ENCODE data around the gene HOATZ.
A peak's percentile ranks its signal among the peaks of the same experiment; 100 is the strongest.

Gene HOATZ

DNA sequence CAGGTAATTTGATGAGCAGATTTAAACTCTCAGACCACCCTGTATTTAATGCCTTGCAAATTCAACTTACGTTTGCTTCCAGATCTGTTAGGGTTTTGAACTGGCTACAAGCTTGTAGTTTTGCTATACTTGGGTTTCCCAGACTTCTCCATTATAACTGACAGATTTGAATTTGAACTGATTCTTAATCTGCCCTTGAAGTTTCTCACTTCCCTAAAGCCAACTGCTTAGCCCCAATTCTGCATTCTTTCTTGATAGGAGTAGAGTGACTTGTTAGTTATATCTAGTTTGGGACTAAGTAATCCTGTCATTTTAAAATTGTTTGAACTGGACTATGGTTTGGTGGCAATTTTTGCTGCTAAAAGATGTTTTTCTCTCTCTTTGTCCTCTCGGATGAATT is 35.7 kb downstream of the HOATZ start:
- no peak for DNase-seq

DNA sequence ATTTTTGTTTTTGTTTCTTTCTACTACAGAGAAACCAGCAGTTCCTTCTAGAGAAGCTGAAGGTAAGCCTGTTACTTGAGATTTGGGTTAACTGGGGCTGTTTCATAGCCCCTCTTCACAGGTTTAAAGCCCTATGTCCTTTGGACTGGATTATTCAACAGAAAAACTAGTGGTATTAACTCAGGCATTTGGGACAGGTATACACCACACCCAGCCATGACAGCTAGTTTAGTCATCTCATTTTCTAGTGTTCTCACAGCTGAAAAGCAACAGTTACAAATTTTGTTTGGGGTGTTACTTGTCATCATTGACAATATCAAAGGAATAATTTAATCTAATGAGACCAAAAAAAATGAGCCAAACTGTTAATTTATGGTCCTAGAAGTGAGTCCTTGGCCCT is 40.0 kb downstream of the HOATZ start:
- no peak for DNase-seq

GRCh38 chr11:111555255-111555654 is 40.7 kb downstream of the HOATZ start:
- DNase-seq, result peak; percentile 64

- peak; percentile 99 for DNase-seq
Measured at GRCh38 chr11:111557425-111558111, 43.0 kb downstream of the HOATZ start.

DNA sequence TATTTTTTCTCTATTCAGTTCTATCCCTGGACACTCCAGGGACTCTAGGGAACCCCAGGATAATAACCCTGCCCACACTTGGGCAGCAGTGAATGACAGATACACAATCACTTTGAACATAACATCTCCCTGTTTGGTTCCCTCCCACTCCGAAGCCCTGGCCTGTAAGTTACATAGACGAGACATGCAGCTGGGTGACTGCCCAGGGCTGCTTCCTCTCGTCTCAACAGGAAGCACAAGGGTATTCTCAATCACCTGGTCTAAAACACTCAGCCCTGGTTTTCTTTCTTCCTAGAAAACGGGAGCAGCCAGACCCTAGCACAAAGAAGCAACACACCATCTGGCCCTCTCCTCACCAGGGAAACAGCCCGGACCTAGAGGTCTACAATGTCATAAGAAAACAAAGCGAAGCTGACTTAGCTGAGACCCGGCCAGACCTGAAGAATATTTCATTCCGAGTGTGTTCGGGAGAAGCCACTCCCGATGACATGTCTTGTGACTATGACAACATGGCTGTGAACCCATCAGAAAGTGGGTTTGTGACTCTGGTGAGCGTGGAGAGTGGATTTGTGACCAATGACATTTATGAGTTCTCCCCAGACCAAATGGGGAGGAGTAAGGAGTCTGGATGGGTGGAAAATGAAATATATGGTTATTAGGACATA is 45.4 kb downstream of the HOATZ start:
- no peak for DNase-seq

GRCh38 chr11:111560800-111561199 is 46.2 kb downstream of the HOATZ start:
- DNase-seq, result no peak

DNA sequence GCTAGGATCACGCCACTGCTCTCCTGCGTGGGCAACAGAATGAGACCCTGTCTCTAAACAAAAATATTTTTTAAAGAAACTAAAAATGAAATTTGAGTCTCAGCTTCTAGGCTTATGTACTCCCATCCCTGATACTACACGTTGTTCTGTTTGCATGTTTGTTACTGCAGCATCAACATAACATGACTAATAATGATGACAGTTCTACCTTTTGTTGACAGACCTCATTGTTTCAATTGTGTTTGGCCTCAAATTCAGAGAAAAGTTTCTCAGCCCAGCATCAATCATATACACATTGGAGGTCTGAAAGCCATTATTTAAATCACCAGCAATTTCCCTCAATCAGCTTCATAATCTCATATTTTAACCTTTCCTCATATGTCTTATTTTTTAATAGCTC is 46.7 kb downstream of the HOATZ start:
- no peak for DNase-seq

GRCh38 chr11:111561791-111562325 is 47.3 kb downstream of the HOATZ start:
- DNase-seq, result peak; percentile 89

GRCh38 chr11:111562692-111563389 is 48.3 kb downstream of the HOATZ start:
- no peak for DNase-seq

DNA sequence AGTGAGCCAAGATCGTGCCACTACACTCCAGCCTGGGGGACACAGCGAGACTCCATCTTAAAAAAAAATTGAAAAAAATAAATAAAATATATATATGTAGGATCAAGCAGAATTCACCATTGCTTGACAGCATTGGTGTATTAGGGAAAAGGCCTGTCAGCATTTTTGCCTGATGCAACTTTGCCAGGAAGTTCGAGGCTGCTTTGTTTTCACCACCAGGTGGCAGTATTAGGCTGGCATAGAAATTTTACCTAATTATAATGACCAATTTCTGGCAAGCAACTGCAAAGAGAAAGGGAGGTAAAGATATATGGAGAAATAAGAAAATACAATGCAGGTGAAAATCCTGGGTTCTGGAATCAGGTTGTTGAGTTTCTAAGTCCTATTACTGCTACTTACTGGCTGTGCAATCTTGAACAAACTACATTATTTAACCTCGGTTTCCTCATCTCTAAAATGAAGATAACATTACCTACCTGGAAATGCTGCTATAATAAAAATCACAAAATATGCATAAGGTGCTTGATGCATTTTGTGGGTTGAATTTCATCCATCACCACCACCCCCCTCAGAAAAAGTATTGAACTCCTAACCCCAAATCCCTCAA is 50.6 kb downstream of the HOATZ start:
- peak; percentile 50 for DNase-seq

GRCh38 chr11:111566324-111566723 is 51.7 kb downstream of the HOATZ start:
- no peak for DNase-seq

GRCh38 chr11:111569476-111569875 is 54.9 kb downstream of the HOATZ start:
- DNase-seq, result no peak

- no peak for DNase-seq
Measured at GRCh38 chr11:111570796-111571195, 56.2 kb downstream of the HOATZ start.

GRCh38 chr11:111571829-111572501 is 57.4 kb downstream of the HOATZ start:
- DNase-seq, result no peak

- no peak for DNase-seq
Measured at GRCh38 chr11:111572581-111572980, 58.0 kb downstream of the HOATZ start.

DNA sequence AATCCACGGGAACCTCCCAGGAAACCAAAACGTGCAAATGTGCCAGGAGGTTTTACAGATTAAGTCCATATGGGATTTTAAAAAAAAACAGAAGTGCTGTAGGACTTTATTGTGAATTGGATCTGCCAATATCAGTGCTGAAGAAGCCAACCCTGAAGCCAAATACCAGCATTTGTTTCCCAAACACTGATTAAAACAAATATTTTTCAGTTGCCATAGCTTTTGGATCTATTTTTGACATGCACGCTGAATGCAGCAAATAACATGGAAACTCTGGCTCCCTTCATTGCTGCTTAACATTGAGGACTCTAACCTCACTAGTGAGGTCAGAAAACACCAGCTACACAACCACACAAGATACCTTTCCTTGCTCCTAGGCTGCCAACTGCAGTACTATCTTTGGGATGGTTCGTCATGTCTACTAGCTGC is 59.3 kb downstream of the HOATZ start:
- DNase-seq, result no peak

- DNase-seq, result no peak
Measured at GRCh38 chr11:111574373-111575225, 60.0 kb downstream of the HOATZ start.

DNA sequence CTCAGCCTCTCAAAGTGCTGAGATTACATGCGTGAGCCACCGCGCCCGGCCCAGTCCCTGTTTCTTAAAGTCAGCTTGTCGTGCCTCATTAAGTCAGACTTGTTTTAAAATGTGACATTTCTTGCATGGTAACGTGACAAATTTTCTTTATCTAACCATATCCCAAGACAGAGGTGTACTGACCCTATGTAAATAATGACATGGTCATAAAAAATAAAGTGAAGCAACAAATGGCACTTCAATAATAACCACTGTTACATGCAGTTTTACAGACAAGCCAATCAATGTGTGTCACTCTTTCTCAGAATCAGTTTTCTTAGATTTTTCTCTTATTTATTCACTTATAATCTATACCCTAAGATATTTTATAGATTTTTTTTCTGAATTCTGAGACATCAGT is 61.2 kb downstream of the HOATZ start:
- DNase-seq, result no peak

DNA sequence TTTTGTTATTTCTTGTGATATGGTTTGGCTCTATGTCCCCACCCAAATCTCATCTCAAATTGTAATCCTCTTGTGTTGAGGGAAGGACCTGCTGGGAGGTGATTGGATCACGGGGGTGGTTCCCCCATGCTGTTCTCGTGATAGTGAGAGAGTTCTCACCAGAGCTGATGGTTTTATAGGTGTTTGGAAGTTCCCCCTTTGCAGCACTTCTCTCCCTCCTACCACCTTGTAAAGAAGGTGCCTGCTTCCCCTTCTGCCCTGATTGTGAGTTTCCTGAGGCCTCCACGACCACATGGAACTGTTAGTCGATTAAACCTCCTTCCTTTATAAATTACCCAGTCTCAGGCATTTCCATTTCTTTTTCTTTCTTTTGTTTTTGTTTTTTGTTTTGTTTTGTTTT is 63.2 kb downstream of the HOATZ start:
- no peak for DNase-seq

GRCh38 chr11:111581341-111581740 is 66.8 kb downstream of the HOATZ start:
- DNase-seq, result no peak

DNA sequence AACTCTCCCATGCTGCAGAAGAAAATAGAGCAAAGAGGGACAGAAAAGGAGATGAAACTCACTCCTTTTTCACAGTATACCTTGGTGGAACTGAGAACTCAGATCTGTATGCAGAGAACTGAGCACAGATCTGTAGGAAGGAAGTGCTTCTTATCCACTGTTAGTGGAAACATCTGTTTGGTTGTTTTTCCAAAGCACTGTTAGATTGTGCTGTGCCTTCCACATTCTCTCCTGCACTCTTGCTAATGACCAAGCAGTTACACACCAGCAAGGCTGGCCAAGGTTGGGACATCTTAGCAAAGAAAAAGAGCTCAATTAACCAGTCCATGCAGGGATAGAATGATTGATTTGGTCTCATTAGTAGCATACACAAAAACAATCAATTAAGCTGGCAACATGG is 67.6 kb downstream of the HOATZ start:
- DNase-seq, result no peak

DNA sequence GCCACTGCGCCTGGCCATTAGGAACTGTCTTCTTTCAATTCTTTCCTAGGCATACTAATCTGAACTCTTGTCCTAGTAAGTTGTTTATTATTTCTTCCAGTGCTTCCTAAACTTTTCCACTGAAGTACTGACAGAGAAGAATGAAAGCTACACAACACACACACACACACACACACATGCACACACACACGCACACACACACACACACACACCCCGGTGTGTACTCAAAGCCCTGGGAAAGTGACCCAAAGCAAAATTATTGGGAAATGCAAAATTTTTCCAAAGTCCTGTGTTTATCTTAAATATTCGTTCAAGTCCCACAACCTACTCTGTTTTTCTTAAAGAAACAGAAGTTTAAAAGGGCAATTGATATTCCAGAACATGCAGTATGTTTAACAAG is 68.3 kb downstream of the HOATZ start:
- DNase-seq, result no peak
